H1 (cell line): ENCODE results near the gene MYL6B. TPM values are rescaled to one million over a fixed set of nuclear protein-coding genes. Genes with fewer than 3 reads are reported as not detected.

Experiments used
- SRF ChIP-seq: IDR thresholded peaks from 2 replicates; pipeline ENCODE4 v1.6.1; 2011; ENCODE audit warnings: mild to moderate bottlenecking, low read depth, low read length, moderate library complexity
- polyA plus RNA-seq, 7 experiments: library from polyadenylated mRNA; depleted of rRNA in 3 of 7; stranded (reverse) in 5 of 7; unstranded in 2 of 7; fragments of >200 nt in 5 of 7; fragments of 200-250 nt in 2 of 7; gene quantifications; 1 replicate in 5 of 7; 2 replicates in 1 of 7; 4 replicates in 1 of 7; pipeline versions ENCODE4 v1.2.1 to v1.2.3, GENCODE V29; 2011 to 2013; ENCODE audit warnings: missing spikeins in 2 of 7, mixed read lengths in 2 of 7
- total RNA-seq: library from RNA; stranded (reverse); fragmentation: NEBNext Ultra II Directional; extraction: Animal tissue kit (Norgen Biotek cat#: 25700); gene quantifications from 2 replicates; pipeline ENCODE4 v1.2.1, GENCODE V29; 2021

Gene MYL6B
- total and polyA plus RNA-seq, 2 of the 8 experiments (the other 6 are each of a cell fraction or from before 2014, with no cell fraction given): 163 to 202 TPM

- no peak for TF ChIP-seq SRF
- TF ChIP-seq, all 59 proteins: peak for 0
Observed at GRCh38 chr12:56153678-56154065, 1.3 kb downstream of the MYL6B start (continued).
